Right lobe of liver (tissue), 6 donors: Measurements from ENCODE around the gene OBSL1. TPM values are rescaled to one million over a fixed set of nuclear protein-coding genes. Genes with fewer than 3 reads are reported as not detected.

Source experiments
- ATAC-seq, 4 donors: fragments of 200-7000 bp; cut with Tn5 transposase; one replicate each; pipeline ENCODE4 v1.9.1; 2020; ENCODE audit warnings: mild to moderate bottlenecking in 4 of 4, moderate library complexity in 4 of 4
- DNase-seq, 3 donors: peaks; one replicate each; pipeline ENCODE4 v3.0.0-alpha.2; 2020
- H3K27ac ChIP-seq, 3 donors: fragments of 200-600 bp; one replicate each; pipeline ENCODE4 v1.8.0; 2022
- H3K27me3 ChIP-seq, 2 donors: fragments of 200-600 bp; one replicate each; pipeline ENCODE4 v1.8.0; 2022
- H3K36me3 ChIP-seq, 4 donors: fragments of 200-600 bp; sonication (generic) in 1 of 4; one replicate each; pipeline versions ENCODE4 v1.5.1 to v1.8.0; 2017 to 2022; ENCODE audit warnings: control low read depth in 1 of 4
- H3K4me1 ChIP-seq, 4 donors: fragments of 200-600 bp; sonication (generic) in 1 of 4; one replicate each; pipeline versions ENCODE4 v1.5.1 to v1.8.0; 2017 to 2022; ENCODE audit warnings: control low read depth in 1 of 4
- H3K4me3 ChIP-seq, 3 donors: fragments of 200-600 bp; one replicate each; pipeline ENCODE4 v1.8.0; 2022
- H3K9me3 ChIP-seq, 4 donors: fragments of 200-600 bp; sonication (generic) in 1 of 4; one replicate each; pipeline versions ENCODE4 v1.5.1 to v1.8.0; 2017 to 2022; ENCODE audit warnings: control low read depth in 1 of 4
- CTCF ChIP-seq, 4 donors: fragments of 200-600 bp in 3 of 4; fragments of 450-650 bp in 1 of 4; IDR thresholded peaks; one replicate each; pipeline versions ENCODE4 v1.5.1 to v1.8.0; 2016 to 2022; ENCODE audit warnings: antibody characterized with exemption in 4 of 4, mild to moderate bottlenecking in 2 of 4
- POLR2A ChIP-seq: fragments of 450-650 bp; IDR thresholded peaks from one replicate; pipeline ENCODE4 v1.6.1; 2017; ENCODE audit warnings: antibody characterized with exemption, mild to moderate bottlenecking
- WGBS: methylation state at CpG from one replicate; pipeline ENCODE4 v1.1.6; 2018; ENCODE audit warnings: low coverage, low lambda C conversion rate; ENCODE audit not compliant: insufficient coverage; ENCODE audit errors: missing lambda C conversion rate; 5-methylcytosine and 5-hydroxymethylcytosine counted together
- intact Hi-C, 2 donors: fragments of 100-400 bp; cut with DNase I; formaldehyde crosslinking; loops; one replicate each; pipeline versions ENCODE4 v1.11.2 to v1.14.1; 2022
- long read RNA-seq: library from polyadenylated mRNA; unstranded; transcript quantifications from one replicate; pipeline ENCODE4 v2.0.0, GENCODE V29; 2019
- total RNA-seq, 6 experiments: library from RNA; depleted of rRNA in 2 of 6; stranded (reverse); fragments of >200 nt in 2 of 6; fragmentation: NEBNext Ultra II Directional in 3 of 6; extraction: Animal tissue kit (Norgen Biotek cat#: 25700) in 3 of 6; gene quantifications; one replicate each; pipeline versions ENCODE4 v1.1.0 to v1.2.4, GENCODE V29; 2016 to 2023
- donor health status: DM: no; HTN: yes; CAD: no.
- donor health status: DM: no; HTN: no; CAD: no.
- donor health status: DM: no; HTN: no; CAD: no.
- donor health status: DM: no; HTN: yes; CAD: no.
- donor health status: DM: no; HTN: yes; CAD: no.

The OBSL1 gene
- 10 to 100 TPM; 27.0 to 42.5 (median 39.4) TPM for total RNA-seq
- long read RNA-seq, partial matches to known transcripts: 1 of 1 reads
- long read RNA-seq, other reads (novel, unspliced or antisense): 0 of 1 reads

DNA sequence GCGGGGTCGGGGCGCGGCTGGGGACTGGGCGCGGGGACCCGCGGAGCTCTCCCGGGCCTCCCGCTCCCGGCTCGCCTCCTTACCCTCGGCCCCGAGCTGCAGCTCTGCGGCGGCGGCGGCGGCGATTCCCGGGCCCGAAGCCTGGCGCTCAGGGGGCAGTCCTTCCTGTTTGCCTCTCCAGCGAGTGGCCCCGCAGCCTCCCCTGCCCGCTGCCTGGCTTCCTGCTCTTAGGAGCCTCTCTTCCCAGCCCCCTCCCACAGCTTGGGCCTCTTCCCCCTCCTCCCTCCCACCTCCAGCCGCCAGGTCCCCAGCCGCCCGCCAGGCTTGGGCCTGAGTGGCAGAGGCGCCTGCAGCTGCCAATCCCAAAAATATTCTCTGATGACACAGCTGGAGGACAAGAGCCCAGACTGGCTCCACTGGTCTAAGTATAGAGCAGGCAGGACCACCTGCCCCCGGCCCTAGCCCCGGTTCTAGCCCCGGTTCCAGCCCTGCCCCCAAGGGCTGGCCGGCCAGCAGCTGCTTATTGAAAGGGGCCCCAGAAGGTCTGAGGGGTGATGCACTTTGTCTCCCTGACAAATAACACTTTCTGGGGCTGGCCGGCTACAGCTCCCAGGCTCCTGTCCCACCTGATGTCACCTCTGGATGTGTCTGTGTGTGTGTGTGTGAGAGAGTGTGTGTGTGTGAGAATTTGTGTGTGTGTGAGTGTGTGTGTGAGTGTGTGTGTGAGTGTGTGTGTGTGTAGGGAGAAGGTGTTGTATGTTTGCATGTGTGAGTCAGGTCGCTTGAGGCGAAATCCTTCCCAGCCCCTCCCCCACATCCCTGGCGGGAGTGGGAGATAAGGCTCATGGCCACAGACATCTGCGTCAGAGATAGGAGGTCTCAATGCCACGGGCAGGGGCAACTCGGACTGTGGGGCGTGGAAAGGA lies at the start of gene OBSL1:
Gene OBSL1, minus strand, starts transcription at position 229 of the 926 bp plus-strand sequence. CDS start 307 bp downstream, outside the sequence.
- peak within 1 kb of the TSS; percentile 51 to 57 (median 52) for H3K27ac ChIP-seq
- no peaks in the 10 kb centered on the region for H3K36me3 ChIP-seq
- TF ChIP-seq CTCF (IDR thresholded peaks at IDR 0.05): no peak
- no peak for TF ChIP-seq POLR2A
- DNase-seq: peak in 2 of 3 donors; percentile 68 to 70
- peak within 1 kb of the TSS; percentile 60 to 76 (median 60) for H3K4me3 ChIP-seq
- 21% methylated on average over 12 of the region's 42 CpGs for WGBS
- intact Hi-C loops: no loop called here
- H3K27me3 ChIP-seq: no peaks in the 10 kb centered on the region
- H3K9me3 ChIP-seq: no peaks in the 10 kb centered on the region
- peaks cover 0 to 5% (median 1%) of the 10 kb centered on the region in 4 donors for H3K4me1 ChIP-seq
- peak; percentile 77 to 86 (median 81) for ATAC-seq

DNA sequence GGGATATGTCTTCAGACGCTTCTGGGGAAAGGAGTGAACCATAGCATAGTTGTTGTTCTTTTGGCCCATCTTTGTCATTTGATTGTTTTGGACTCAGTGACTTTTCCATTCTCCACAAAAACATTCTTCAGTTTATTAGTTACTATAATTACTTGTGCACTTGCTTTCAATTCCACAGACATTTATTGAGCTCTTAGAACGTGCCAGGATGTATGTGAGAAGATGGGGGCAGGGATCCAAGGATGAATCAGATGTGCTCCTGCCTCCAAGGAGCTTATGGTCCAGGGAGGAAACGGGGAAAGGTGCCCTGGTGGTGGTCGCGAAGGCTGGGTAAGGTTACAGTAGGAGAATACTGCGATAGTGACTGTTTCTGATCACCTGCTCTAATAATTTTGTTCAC lies 49.2 kb upstream of the OBSL1 start:
- H3K4me3 ChIP-seq: no peak overlapping the region
- intact Hi-C loops: no loop called here
- no peaks in the 10 kb centered on the region for H3K27me3 ChIP-seq
- no peaks in the 10 kb centered on the region for H3K36me3 ChIP-seq
- DNase-seq (no peak), ATAC-seq (no peak)
- WGBS: 81% methylated on average over 6 of the region's 6 CpGs
- no peak overlapping the region for H3K27ac ChIP-seq
- H3K9me3 ChIP-seq: no peaks in the 10 kb centered on the region
- no peaks in the 10 kb centered on the region for H3K4me1 ChIP-seq
- TF ChIP-seq CTCF (IDR thresholded peaks at IDR 0.05) (no peak), POLR2A (no peak)

- Histone ChIP-seq H3K4me3 (no peak overlapping the region), H3K4me1 (no peaks in the 10 kb centered on the region), H3K27me3 (no peaks in the 10 kb centered on the region), H3K36me3 (peaks cover 0 to 5% (median 0%) of the 10 kb centered on the region in 4 donors), H3K9me3 (no peaks in the 10 kb centered on the region), H3K27ac (no peak overlapping the region)
- intact Hi-C loops: no loop called here
- no peak for ATAC-seq
- 64% methylated on average over 4 of the region's 4 CpGs for WGBS
- TF ChIP-seq CTCF (IDR thresholded peaks at IDR 0.05) (no peak), POLR2A (no peak)
- no peak for DNase-seq
Measured at GRCh38 chr2:219619235-219619634, 47.9 kb upstream of the OBSL1 start.

GRCh38 chr2:219618733-219619122 lies 47.4 kb upstream of the OBSL1 start:
- intact Hi-C loops: no loop called here
- H3K27ac ChIP-seq: no peak overlapping the region
- H3K27me3 ChIP-seq: no peaks in the 10 kb centered on the region
- H3K9me3 ChIP-seq: no peaks in the 10 kb centered on the region
- DNase-seq (peak in 1 of 3 donors; percentile 48), ATAC-seq (peak in 2 of 4 donors; percentile 18 to 64)
- peaks cover 0 to 5% (median 0%) of the 10 kb centered on the region in 4 donors for H3K36me3 ChIP-seq
- TF ChIP-seq POLR2A (no peak), CTCF (IDR thresholded peaks at IDR 0.05) (no peak)
- no peaks in the 10 kb centered on the region for H3K4me1 ChIP-seq
- no peak overlapping the region for H3K4me3 ChIP-seq
- WGBS: 39% methylated on average over 2 of the region's 3 CpGs
